Measurements from ENCODE around the gene ZNF827. TPM values are rescaled to one million over a fixed set of nuclear protein-coding genes. Genes with fewer than 3 reads are reported as not detected.

The ZNF827 gene
- total and polyA plus RNA-seq, 2 experiments from 2014 or later: 20.3 to 33.1 TPM

DNA sequence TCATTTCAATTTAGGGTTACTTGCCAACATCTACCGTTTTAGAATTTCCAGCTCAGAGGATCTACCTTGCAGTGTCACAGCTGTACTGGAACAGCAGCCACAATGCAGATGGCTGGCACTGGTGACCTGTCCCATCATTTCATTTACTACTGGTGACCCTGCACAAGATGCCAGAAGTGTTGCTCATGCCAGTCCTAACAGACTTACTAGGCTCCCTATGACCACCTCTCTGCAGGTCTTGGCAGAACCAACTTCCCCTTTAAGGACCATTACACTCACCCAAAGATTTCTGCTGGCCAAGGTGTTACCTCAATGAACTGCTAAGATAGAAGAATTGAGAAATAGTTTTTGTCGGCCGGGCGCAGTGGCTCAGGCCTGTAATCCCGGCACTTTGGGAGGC lies 151.8 kb downstream of the ZNF827 start:
- Histone ChIP-seq H3K27ac (ENCODE audit: low read depth) (no peak overlapping the region), H3K4me3 (no peak overlapping the region), H3K79me2 (replicated peaks; ENCODE audit: insufficient read depth) (no peaks in the 10 kb centered on the region; the same call in 1 of the 2 replicates), H4K20me1 (replicated peaks; ENCODE audit: insufficient read depth) (no peaks in the 10 kb centered on the region), H3K27me3 (ENCODE audit: insufficient read depth) (no peaks in the 10 kb centered on the region), H3K9me2 (ENCODE audit: insufficient read depth) (0 out of 2 replicates have a peak, but pooled peaks cover 4% of the 10 kb centered on the region), H2AFZ (no peak overlapping the region), H3F3A (replicated peaks; ENCODE audit: low read depth) (peaks cover 5% of the 10 kb centered on the region; the same call in 1 of the 2 replicates), H3K4me2 (no peak overlapping the region), H3K4me1 (ENCODE audit: insufficient read depth) (peaks cover 1% of the 10 kb centered on the region), H3K36me3 (ENCODE audit: insufficient read depth) (peaks cover 8% of the 10 kb centered on the region)
- H3K36me3 Mint-ChIP-seq (ENCODE audit: low read depth): peaks cover 34% of the 10 kb centered on the region
- peaks cover 9% of the 10 kb centered on the region for H3K4me1 Mint-ChIP-seq
- H3K9me3 Mint-ChIP-seq: peaks cover 3% of the 10 kb centered on the region; the same call in 2 of the 3 replicates
- no peak for TF ChIP-seq STAT1 (IDR thresholded peaks at IDR 0.05; ENCODE audit: unreplicated experiment)
- TF ChIP-seq, protein P1, sequence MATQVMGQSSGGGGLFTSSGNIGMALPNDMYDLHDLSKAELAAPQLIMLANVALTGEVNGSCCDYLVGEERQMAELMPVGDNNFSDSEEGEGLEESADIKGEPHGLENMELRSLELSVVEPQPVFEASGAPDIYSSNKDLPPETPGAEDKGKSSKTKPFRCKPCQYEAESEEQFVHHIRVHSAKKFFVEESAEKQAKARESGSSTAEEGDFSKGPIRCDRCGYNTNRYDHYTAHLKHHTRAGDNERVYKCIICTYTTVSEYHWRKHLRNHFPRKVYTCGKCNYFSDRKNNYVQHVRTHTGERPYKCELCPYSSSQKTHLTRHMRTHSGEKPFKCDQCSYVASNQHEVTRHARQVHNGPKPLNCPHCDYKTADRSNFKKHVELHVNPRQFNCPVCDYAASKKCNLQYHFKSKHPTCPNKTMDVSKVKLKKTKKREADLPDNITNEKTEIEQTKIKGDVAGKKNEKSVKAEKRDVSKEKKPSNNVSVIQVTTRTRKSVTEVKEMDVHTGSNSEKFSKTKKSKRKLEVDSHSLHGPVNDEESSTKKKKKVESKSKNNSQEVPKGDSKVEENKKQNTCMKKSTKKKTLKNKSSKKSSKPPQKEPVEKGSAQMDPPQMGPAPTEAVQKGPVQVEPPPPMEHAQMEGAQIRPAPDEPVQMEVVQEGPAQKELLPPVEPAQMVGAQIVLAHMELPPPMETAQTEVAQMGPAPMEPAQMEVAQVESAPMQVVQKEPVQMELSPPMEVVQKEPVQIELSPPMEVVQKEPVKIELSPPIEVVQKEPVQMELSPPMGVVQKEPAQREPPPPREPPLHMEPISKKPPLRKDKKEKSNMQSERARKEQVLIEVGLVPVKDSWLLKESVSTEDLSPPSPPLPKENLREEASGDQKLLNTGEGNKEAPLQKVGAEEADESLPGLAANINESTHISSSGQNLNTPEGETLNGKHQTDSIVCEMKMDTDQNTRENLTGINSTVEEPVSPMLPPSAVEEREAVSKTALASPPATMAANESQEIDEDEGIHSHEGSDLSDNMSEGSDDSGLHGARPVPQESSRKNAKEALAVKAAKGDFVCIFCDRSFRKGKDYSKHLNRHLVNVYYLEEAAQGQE (IDR thresholded peaks at IDR 0.05; ENCODE audit: unreplicated experiment): no peak
- ATAC-seq (no peak), DNase-seq (ENCODE audit: low spot score) (no peak)
- no peaks in the 10 kb centered on the region for H3K27me3 Mint-ChIP-seq (ENCODE audit: insufficient read depth, low read depth, poor library complexity)
- no peak overlapping the region for H3K27ac Mint-ChIP-seq
- H3K4me3 Mint-ChIP-seq: no peak overlapping the region

GRCh38 chr4:145786261-145786660 lies 152.4 kb downstream of the ZNF827 start:
- H3K4me3 Mint-ChIP-seq: no peak overlapping the region
- TF ChIP-seq, protein P2, sequence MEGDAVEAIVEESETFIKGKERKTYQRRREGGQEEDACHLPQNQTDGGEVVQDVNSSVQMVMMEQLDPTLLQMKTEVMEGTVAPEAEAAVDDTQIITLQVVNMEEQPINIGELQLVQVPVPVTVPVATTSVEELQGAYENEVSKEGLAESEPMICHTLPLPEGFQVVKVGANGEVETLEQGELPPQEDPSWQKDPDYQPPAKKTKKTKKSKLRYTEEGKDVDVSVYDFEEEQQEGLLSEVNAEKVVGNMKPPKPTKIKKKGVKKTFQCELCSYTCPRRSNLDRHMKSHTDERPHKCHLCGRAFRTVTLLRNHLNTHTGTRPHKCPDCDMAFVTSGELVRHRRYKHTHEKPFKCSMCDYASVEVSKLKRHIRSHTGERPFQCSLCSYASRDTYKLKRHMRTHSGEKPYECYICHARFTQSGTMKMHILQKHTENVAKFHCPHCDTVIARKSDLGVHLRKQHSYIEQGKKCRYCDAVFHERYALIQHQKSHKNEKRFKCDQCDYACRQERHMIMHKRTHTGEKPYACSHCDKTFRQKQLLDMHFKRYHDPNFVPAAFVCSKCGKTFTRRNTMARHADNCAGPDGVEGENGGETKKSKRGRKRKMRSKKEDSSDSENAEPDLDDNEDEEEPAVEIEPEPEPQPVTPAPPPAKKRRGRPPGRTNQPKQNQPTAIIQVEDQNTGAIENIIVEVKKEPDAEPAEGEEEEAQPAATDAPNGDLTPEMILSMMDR (conservative IDR thresholded peaks at IDR 0.05; ENCODE audit: low read depth in 2 of 2): no peak
- TF ChIP-seq STAT1 (IDR thresholded peaks at IDR 0.05; ENCODE audit: unreplicated experiment): no peak
- no peak for TF ChIP-seq CREB1 (CRISPR knock-in tag; IDR thresholded peaks at IDR 0.05; ENCODE audit: low read depth)
- TF ChIP-seq ZNF114 (CRISPR knock-in tag; IDR thresholded peaks at IDR 0.05): no peak
- no peak for TF ChIP-seq JUNB (IDR thresholded peaks at IDR 0.05; ENCODE audit: unreplicated experiment)
- TF ChIP-seq, protein P3, sequence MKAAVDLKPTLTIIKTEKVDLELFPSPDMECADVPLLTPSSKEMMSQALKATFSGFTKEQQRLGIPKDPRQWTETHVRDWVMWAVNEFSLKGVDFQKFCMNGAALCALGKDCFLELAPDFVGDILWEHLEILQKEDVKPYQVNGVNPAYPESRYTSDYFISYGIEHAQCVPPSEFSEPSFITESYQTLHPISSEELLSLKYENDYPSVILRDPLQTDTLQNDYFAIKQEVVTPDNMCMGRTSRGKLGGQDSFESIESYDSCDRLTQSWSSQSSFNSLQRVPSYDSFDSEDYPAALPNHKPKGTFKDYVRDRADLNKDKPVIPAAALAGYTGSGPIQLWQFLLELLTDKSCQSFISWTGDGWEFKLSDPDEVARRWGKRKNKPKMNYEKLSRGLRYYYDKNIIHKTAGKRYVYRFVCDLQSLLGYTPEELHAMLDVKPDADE (IDR thresholded peaks at IDR 0.05): no peak
- no peak for TF ChIP-seq POLR2AphosphoS5 (IDR thresholded peaks at IDR 0.05; ENCODE audit: low read depth)
- TF ChIP-seq, protein P4, sequence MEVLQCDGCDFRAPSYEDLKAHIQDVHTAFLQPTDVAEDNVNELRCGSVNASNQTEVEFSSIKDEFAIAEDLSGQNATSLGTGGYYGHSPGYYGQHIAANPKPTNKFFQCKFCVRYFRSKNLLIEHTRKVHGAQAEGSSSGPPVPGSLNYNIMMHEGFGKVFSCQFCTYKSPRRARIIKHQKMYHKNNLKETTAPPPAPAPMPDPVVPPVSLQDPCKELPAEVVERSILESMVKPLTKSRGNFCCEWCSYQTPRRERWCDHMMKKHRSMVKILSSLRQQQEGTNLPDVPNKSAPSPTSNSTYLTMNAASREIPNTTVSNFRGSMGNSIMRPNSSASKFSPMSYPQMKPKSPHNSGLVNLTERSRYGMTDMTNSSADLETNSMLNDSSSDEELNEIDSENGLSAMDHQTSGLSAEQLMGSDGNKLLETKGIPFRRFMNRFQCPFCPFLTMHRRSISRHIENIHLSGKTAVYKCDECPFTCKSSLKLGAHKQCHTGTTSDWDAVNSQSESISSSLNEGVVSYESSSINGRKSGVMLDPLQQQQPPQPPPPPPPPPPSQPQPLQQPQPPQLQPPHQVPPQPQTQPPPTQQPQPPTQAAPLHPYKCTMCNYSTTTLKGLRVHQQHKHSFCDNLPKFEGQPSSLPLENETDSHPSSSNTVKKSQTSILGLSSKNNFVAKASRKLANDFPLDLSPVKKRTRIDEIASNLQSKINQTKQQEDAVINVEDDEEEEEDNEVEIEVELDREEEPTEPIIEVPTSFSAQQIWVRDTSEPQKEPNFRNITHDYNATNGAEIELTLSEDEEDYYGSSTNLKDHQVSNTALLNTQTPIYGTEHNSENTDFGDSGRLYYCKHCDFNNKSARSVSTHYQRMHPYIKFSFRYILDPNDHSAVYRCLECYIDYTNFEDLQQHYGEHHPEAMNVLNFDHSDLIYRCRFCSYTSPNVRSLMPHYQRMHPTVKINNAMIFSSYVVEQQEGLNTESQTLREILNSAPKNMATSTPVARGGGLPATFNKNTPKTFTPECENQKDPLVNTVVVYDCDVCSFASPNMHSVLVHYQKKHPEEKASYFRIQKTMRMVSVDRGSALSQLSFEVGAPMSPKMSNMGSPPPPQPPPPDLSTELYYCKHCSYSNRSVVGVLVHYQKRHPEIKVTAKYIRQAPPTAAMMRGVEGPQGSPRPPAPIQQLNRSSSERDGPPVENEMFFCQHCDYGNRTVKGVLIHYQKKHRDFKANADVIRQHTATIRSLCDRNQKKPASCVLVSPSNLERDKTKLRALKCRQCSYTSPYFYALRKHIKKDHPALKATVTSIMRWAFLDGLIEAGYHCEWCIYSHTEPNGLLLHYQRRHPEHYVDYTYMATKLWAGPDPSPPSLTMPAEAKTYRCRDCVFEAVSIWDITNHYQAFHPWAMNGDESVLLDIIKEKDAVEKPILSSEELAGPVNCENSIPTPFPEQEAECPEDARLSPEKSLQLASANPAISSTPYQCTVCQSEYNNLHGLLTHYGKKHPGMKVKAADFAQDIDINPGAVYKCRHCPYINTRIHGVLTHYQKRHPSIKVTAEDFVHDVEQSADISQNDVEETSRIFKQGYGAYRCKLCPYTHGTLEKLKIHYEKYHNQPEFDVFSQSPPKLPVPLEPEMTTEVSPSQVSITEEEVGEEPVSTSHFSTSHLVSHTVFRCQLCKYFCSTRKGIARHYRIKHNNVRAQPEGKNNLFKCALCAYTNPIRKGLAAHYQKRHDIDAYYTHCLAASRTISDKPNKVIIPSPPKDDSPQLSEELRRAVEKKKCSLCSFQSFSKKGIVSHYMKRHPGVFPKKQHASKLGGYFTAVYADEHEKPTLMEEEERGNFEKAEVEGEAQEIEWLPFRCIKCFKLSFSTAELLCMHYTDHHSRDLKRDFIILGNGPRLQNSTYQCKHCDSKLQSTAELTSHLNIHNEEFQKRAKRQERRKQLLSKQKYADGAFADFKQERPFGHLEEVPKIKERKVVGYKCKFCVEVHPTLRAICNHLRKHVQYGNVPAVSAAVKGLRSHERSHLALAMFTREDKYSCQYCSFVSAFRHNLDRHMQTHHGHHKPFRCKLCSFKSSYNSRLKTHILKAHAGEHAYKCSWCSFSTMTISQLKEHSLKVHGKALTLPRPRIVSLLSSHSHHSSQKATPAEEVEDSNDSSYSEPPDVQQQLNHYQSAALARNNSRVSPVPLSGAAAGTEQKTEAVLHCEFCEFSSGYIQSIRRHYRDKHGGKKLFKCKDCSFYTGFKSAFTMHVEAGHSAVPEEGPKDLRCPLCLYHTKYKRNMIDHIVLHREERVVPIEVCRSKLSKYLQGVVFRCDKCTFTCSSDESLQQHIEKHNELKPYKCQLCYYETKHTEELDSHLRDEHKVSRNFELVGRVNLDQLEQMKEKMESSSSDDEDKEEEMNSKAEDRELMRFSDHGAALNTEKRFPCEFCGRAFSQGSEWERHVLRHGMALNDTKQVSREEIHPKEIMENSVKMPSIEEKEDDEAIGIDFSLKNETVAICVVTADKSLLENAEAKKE (CRISPR knock-in tag; IDR thresholded peaks at IDR 0.05): no peak

More at GRCh38 chr4:145786261-145786660, 152.4 kb downstream of the ZNF827 start:
- Histone ChIP-seq H4K20me1 (replicated peaks; ENCODE audit: insufficient read depth) (no peaks in the 10 kb centered on the region), H3K4me3 (no peak overlapping the region), H3K4me2 (no peak overlapping the region), H2AFZ (no peak overlapping the region), H3K79me2 (replicated peaks; ENCODE audit: insufficient read depth) (no peaks in the 10 kb centered on the region; the same call in 1 of the 2 replicates), H3K27ac (ENCODE audit: low read depth) (0 out of 2 replicates have a peak overlapping the region, but pooled peaks have one; percentile 13), H3K4me1 (ENCODE audit: insufficient read depth) (no peaks in the 10 kb centered on the region), H3K36me3 (ENCODE audit: insufficient read depth) (peaks cover 8% of the 10 kb centered on the region), H3K9me2 (ENCODE audit: insufficient read depth) (0 out of 2 replicates have a peak, but pooled peaks cover 4% of the 10 kb centered on the region), H3K27me3 (ENCODE audit: insufficient read depth) (no peaks in the 10 kb centered on the region), H3F3A (replicated peaks; ENCODE audit: low read depth) (peaks cover 5% of the 10 kb centered on the region; the same call in 1 of the 2 replicates)
- peaks cover 12% of the 10 kb centered on the region for H3K4me1 Mint-ChIP-seq
- peaks cover 3% of the 10 kb centered on the region; the same call in 2 of the 3 replicates for H3K9me3 Mint-ChIP-seq
- H3K27me3 Mint-ChIP-seq (ENCODE audit: insufficient read depth, low read depth, poor library complexity): no peaks in the 10 kb centered on the region
- ATAC-seq (no peak), DNase-seq (ENCODE audit: low spot score) (no peak)
- peaks cover 34% of the 10 kb centered on the region for H3K36me3 Mint-ChIP-seq (ENCODE audit: low read depth)
- no peak overlapping the region for H3K27ac Mint-ChIP-seq

Measured in GM23338 (cell line).